ENCODE results near the gene SHPK.

DNA sequence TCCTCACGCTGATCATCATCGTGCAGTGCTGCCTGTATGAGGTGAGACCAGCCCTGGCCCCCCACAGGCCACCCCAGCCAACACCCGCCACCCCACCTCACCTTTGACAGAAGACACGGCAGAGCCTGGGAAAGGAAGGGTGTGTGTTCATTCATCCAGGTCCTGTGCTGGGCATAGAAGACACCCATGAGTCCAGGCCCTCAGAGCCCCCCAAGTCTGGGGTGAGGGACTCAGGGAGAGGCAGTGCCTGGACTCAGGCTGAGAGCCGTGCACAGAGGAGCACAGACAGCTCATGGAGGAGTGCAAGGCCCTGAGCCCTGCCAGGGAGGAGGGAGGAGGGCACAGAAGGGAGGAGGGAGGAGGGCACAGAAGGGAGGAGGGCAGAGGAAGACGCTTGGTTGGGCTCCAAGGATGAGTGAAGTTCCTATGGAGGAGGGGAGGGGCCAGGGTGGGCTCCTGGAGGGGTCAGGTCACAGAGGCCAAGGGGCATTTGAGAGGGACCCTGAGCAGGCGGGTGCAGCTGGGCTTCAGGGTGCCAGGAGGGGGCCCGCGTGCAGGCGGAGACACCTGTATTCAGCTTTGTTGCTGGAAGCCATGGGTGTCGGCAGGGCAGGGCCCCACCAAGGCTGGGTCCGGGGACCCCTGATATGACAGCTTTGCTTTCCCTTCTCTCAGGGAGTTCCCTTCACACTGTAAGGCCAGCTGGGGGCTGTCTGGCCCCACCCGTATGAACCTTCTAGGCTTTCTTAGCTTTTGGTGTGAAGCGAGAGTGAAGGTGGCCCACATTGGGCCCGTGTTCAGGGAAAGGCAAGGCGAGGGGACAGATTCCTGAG lies 20.9 kb upstream of the SHPK start:
- TF ChIP-seq, protein P1, sequence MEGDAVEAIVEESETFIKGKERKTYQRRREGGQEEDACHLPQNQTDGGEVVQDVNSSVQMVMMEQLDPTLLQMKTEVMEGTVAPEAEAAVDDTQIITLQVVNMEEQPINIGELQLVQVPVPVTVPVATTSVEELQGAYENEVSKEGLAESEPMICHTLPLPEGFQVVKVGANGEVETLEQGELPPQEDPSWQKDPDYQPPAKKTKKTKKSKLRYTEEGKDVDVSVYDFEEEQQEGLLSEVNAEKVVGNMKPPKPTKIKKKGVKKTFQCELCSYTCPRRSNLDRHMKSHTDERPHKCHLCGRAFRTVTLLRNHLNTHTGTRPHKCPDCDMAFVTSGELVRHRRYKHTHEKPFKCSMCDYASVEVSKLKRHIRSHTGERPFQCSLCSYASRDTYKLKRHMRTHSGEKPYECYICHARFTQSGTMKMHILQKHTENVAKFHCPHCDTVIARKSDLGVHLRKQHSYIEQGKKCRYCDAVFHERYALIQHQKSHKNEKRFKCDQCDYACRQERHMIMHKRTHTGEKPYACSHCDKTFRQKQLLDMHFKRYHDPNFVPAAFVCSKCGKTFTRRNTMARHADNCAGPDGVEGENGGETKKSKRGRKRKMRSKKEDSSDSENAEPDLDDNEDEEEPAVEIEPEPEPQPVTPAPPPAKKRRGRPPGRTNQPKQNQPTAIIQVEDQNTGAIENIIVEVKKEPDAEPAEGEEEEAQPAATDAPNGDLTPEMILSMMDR (IDR thresholded peaks at IDR 0.05) = no peak
- TF ChIP-seq POLR2A (IDR thresholded peaks at IDR 0.05) = no peak
- no peak for TF ChIP-seq POLR2AphosphoS5 (IDR thresholded peaks at IDR 0.05; ENCODE audit: insufficient read depth in 1 of 2, low read depth in 1 of 2)
